GM18907 (cell line): ENCODE data around the gene CD9.
"Not testable (repeated sequence)": the region's sequence is repeated elsewhere in the genome, so short reads cannot be mapped to it uniquely, and the experiment has no call there.

Source experiments
- ATAC-seq: cut with Tn5 transposase; IDR thresholded peaks from one replicate; pipeline ENCODE4 v1.9.1; 2021; ENCODE audit warnings: mild to moderate bottlenecking, moderate library complexity; ENCODE audit not compliant: unreplicated experiment

The CD9 gene

GRCh38 chr12:6178981-6179761 is 21.0 kb upstream of the CD9 start:
- ATAC-seq: no peak

DNA sequence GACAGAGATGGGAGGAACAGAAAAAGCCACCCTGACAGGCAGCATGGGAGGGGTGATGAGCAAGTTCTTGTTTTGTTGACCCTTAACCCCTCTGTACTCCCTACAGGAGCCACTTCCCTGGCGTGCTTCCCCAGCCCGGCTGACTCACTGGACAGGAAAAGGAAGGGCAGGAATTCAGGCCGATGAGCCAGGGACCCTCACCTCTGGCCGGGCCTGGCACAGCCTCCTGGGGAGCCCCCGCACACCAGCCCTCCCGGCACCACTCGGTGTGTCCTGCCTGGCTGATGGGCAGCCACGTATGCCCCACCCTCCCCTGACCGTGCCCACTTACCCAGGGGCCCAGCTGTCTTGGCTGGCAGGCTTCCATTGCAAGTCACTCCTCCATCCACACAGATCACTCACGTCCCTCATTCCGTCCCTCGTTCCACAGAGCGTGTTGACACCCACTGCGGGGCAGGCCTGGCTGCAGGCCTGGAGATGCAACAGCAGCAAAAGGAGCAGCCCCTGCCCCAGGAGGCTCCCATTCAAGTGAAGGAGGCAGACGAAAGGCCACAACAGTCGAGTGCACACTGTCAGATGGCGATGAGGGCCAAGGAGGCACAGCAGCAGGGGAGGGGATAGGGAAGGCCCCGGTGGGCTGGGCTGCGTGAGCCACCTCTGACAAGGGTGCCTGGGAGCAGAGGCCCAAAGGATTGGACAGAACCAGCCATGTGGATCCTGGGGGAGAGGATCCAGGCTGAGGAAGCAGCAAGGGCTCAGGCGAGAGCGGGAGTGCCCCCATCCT is 19.7 kb upstream of the CD9 start:
- ATAC-seq: no peak

- ATAC-seq: no peak
Measured at GRCh38 chr12:6181166-6181565, 19.0 kb upstream of the CD9 start.

DNA sequence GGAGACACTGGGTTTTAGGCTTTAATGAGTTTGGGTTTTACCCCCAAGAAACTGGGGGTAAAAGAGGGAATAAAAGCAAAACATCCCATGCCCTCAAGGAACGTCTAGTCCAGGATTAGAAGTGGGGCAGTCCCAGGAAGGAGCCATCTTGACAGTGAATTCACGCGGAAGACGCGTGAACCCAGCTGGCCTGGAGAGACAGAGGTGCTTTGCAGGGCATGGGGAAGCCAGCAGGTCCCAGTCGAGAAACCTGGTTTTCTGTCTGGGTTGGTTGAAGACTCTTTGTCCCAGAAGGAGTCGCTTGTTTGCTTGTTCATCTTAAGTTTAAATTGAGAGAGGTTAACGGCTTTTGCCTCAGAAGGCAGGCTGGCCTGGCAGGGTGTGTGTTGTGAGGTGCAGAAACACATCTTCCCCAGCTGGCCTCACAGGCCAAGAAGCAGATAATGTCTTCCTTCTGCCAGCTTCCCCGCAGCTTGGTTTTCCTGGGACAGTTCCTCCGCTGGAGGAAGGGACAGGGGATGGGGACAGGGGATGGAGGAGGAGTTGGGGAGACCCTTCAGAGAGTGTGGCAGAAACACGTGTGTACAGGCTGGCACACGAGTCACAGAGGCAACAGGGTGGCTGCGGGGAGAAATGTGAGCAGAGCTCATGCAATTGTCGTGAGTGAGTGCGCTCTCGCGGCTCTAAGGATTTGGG is 18.5 kb upstream of the CD9 start:
- ATAC-seq: no peak

DNA sequence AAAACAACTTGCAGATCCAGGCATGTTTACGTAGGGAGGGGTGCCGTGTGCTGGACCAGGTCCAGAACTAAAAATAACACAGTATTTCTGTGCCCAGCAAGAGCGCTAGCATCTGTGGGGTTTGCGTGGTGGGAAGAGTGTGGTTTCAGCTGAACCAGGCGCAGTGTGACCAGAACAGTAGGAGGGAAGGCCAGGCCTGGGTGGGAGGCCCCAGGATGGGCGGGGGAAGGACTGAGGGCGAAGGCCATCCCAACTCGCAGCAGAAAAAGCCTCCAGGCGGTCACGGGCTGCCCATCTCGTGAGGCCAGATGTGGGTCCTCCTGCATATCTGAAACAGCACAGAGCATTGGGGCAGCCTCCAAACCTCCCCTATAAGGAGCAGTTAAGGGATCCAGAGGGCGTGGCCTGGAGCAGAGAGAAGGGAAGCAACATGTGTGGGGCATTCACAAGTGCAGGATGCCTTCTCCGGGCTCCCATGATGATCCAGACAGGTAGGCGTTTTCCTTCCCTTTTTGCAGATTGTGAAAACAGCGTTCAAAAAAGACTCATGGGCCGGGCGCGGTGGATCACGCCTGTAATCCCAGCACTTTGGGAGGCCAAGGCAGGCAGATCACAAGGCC is 17.8 kb upstream of the CD9 start:
- ATAC-seq: no peak

DNA sequence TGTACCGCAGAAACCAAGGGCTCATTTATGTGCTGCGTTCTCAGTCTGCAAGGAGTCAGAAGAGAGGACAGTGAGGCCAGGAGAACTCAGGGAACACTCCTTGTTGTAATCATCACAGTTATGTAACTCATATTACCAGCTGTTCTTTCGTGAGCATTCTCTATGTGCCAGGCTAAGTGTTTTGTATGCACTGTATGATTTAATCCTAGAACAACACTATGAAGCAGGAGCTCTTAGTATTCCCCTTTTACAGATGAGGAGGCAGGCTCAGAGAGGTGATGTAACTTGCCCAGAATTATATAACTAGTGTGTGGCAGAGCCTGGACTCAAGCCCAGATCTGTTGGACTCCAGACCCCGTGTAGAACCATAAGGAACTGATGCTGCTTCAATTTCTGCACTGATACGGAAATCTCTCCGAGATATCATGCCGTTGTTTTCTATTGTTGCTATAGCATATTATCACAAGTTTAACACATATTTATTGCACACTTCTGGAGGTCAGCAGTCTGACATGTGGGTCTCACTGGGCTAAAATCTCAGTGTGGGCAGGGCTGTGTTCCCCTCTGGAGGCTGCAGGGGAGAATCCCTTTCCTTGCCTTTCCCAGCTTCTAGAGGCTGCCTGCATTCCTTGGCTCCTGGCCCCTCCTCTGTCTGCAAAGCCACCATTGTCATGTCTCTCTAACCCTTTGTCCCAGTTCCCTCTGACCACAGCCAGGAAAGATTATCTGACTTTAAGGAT is 16.3 kb upstream of the CD9 start:
- ATAC-seq: no peak

DNA sequence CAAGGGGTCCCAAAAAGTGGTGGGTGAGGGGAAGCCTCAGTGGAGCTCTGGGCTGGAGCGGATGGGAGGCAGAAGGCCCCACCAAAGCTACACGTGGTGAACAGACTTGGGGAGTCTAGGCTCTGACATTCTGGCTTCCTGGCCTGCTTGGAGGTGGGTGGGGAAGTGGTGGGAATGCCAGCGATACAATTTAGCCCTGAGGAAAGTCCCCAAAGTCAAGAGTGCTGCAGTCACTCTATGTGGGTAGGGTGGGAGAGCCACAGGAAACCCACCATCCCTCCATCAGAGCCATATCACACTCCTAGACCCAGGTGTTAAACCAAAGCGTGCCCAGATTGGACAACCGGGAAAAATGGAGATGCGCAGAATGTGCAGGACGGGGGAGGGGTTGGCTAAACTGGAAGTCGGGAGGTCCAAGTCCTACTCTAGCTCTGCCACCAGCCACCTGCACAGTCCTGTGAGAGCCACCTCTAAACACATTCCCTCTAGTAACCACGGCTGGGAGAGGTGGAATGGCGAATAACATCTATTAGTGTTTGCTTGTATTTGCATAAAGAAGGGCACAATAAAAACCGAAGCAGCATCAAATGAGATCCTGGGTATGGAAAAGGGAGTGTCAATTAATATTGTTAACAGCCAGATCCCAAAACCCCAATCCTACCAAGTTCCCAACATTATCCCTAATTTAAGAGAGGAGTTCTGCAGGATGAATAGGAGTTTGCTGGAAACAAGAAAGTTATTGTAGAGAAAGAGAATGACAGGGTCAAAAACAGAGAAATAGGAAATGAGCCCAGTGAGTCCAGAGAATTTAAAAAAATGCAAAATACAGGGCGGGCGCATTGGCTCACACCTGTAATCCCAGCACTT is 14.0 kb upstream of the CD9 start:
- ATAC-seq: no peak

- no peak for ATAC-seq
Measured at GRCh38 chr12:6187948-6188793, 12.0 kb upstream of the CD9 start.

DNA sequence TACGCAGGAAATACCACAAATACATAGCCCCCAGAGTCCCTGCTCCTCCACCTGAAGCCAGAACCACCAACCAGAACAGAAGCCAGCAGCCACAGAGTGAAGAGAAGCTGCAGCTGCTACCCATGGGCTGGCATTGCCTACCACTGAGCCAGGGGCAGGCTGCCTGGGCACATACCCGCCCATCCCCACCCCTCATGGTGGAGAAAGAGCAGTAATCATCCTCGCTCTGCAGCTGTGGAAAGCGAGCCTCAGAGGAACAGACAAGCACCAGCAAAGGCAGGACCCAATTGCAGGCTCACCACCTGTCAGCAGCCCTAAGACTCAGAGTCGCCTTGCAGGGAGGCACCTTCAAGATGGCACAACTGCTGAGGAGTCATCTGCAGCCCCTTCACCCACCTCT is 11.2 kb upstream of the CD9 start:
- ATAC-seq: no peak

GRCh38 chr12:6189952-6190598 is 10.1 kb upstream of the CD9 start:
- not testable (repeated sequence) for ATAC-seq

DNA sequence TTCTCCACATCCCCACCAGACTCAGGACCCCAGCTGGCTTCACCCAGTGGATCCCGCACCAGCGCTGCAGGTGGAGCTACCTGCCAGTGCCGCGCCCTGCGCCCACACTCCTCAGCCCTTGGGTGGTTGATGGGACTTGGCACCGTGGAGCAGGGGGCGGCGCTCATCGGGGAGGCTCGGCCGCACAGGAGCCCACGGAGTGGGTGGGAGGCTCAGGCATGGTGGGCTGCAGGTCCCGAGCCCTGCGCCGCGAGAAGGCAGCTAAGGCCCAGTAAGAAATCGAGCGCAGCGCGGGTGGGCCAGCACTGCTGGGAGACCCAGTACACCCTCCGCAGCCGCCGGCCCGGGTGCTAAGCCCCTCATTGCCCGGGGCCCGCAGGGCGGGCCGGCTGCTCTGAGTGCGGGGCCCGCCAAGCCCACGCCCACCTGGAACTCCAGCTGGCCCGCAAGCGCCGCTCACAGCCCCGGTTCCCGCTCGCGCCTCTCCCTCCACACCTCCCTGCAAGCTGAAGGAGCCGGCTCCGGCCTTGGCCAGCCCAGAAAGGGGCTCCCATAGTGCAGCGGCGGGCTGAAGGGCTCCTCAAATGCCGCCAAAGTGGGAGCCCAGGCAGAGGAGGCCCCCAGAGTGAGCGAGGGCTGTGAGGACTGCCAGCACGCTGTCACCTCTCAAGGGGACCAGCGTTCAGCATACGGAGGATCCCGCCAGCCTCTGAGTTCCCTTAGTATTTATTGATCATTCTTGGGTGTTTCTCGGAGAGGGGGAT is 9.3 kb upstream of the CD9 start:
- not testable (repeated sequence) for ATAC-seq

DNA sequence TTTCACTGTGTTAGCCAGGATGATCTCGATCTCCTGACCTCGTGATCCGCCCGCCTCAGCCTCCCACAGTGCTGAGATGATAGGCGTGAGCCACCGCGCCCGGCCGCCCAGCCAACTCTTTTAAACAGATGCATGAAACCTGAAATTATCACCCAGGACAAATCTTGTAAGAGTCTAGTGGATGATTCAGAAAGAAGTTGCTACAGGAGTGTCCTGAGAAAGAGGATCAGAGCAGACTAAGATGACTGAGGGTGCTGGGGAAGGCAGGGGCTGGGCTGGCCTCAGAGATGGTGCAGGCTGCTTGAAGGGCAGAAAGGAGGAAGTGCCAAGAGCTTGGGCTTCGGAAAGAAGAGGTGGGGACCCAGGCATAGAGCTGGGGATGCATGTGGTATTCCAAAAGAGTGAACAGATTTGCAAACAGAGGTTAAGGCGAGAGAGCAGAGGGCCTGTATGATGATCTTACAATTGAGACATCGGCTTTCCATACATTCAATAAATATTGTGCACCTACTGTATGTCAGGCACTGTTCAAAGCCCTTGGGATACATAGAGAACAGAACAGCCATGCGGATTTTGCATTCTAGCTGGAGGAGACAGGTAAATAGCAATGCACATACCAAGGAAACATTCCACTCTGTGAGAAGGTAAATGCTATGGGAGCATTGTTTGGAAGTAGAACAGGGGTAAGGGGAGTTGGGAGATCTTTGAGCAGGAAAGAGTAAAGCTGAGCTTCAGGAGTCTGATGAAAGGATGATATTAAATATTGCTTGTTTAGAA is 7.4 kb upstream of the CD9 start:
- no peak for ATAC-seq

GRCh38 chr12:6193853-6194815 is 6.1 kb upstream of the CD9 start:
- ATAC-seq: no peak

DNA sequence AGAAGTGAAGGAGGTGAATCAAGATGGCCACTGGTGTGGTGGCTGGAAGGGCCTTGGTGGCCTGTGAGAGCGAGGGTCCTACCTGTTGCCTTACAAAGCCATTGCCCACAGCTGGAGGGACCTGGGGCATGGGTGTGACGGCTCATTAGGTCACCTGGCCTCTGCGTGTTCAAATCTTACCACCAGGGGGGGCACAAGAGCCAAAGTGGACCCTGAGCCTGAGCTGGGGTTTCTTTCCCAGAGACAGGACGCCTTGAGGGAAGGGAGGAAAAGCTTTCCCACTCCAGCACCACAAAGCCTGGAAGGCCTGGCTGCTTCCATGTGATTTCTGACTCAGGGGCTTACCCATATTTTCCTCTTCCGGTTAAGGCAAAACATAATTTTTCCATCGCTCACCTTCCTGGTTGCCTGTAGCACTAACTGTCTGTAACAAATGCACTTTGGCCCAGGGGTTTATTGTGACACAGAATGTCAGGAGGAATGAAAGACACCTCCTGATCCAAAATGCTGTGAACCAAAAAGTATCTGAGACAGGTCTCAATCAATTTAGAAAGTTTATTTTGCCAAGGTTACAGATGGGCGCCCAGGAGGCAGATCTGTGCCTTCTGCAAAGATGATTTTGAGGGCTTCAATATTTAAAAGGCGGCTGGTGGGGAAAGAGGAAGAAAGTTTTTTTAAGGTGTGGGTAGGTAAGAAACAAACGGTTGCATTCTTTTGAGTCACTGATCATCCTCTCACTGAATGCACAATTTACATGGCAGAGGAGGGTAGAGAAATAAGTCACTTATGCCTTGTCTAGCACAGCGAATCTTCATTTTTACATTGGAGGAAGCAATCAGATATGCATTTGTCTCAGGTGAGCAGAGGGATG is 4.3 kb upstream of the CD9 start:
- ATAC-seq: no peak

GRCh38 chr12:6198051-6198450 is 2.1 kb upstream of the CD9 start:
- no peak for ATAC-seq
